Activated T-helper 9 cell treated with anti-CD3 and anti-CD28 coated beads, Interleukin-2, amount 50 U/mL, for 16 hours (primary cell): ENCODE data around the gene TTLL3.

Source experiments
- DNase-seq: peaks from one replicate; pipeline ENCODE4 v3.0.0-alpha.2; 2020; ENCODE audit warnings: low read depth

Gene TTLL3

DNA sequence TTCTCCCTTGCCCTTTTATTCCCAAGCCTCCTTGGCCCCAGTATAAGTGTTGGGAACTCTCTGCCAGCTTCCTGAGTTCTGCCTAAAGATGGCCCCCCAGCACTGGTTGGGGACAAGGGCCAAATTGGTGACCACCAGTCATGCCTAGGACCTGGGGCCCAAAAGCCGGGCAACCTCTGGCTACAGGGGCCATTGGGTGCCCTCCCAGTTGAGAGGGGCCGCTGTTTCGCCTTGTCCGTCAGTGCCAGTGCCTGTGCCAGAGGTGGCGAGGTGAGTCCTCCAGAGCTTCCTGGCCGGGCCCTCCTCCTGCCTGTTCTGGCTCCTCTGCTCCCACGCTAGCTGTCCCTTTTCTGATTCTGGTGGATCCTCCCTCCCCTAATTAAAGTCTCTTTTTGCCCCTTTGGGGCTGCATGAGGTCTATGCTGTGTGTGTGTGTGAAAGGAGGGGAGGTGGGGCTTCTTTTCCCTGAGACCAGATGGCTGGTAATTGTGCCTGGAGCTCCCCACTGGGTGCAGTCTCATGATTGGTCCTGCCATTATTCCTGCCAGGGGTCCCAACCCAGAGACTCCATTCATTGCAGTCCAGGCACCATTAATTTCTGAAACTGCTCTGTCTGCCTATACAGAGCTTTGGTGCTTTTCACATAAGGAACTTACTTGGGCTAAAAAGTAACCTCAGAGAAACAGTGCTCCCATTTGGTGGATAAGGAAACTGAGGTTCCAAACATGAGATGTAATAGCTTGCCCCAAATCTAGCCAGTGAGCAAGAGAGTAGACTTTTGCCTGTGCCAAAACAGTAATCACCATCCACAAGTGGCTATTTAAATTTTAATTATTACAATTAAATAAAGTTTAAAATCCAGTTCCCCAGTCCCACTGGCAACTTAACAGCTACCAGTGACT is 3.1 kb upstream of the TTLL3 start:
- no peak for DNase-seq

DNA sequence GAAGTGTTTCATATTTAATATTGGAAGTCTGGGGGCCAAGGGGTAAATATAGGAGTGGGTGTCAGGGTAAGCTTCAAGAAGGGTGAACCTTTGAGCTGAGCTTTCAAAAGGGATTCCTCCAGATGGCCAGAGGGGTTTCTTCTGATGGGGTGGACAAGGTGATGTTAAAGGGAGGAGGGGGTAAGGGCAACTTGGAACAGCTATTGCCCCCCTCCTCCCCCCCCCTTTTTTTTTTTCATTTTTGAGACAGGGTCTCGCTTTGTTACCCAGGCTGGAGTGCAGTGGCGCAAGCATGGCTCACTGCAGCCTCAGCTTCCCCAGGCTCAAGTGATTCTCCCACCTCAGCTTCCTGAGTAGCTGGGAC is 2.1 kb upstream of the TTLL3 start:
- DNase-seq, result no peak

DNA sequence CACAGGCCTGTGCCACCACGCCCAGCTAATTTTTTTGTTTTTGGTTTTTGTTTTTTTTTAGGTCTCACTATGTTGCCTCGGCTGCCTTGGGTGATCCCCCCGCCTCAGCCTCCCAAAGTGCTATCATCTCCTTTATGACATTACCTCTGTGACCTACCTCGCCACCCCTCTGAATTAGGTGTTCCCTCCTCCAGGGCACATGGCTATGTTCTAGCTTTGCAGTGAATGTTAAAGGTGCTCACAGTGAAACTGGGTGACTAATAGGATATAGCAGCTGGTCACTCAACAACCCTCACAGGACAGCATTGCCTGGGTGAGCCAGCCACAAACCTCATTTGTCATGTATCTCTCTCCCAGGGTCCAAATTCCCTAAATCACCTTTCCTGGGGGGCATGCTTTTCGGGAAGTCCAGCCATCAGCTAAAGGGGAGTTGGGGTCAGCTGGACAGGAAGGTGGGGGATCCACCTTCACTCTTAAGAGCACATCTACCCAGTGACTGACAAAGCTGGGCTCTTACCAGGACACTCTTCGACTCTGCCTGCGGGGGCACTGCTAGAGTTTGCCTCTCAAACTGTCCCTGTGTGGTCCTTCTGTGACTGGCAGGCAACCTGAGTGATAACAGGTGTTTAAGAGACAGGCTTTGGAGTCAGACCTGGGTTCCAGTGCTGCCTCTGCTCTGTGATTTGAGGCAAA is 1.6 kb upstream of the TTLL3 start:
- peak; percentile 27 for DNase-seq

DNA sequence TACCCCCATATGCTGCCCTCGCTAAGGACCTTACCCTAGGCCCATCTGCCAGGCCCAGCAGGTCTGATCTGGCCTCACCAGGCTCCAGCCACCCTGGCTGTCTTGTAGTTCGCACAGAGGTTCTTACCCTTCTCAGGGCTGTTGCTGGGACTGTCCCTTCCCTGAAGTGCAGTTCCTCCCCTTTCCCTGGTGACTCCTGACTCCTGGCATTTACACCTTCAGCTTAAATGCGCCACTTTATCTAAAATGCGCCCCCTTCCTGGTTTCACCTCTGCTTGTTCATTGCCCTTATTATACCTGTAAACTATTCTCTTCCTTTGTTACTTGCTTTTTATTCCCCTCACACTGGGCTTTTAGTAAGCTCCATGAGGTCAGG is 835 bp upstream of the TTLL3 start:
- no peak for DNase-seq

DNA sequence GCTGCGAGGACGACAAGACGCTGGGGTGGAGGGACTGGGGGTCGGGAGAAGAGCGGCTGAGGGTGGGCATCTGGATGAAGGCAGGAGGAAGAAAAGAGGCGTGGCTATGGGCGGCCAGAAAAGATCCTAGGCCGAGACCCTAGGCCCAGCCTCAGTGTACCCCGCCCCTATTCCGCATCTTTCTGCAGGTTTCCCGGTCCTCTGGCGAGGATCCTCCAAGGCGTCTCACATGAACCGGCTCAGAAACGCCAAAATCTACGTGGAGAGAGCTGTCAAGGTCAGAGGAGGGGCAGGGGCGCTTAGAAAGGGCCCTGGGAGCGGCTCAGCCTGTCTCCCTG is 340 bp downstream of the TTLL3 start:
- DNase-seq, result no peak

DNA sequence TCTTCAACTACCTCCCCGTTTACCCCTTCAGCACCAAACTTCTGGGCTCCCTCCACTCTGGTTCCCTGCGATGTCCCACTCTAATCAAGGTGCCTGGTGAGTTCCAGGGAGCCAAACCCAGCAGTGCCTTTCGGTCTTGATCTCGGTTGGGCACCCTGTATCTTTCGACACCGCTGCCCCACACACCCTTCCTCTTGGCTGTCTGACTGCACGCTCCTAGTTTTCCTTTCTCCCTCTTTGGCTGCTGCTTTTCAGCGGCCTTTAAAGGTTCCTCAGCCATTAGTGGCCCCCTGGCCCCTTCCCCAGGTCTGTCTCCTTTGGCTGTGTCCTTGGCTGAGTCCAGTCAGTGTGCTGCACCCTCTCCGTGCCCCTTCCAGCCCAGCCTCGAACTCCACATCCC is 784 bp downstream of the TTLL3 start:
- no peak for DNase-seq

DNA sequence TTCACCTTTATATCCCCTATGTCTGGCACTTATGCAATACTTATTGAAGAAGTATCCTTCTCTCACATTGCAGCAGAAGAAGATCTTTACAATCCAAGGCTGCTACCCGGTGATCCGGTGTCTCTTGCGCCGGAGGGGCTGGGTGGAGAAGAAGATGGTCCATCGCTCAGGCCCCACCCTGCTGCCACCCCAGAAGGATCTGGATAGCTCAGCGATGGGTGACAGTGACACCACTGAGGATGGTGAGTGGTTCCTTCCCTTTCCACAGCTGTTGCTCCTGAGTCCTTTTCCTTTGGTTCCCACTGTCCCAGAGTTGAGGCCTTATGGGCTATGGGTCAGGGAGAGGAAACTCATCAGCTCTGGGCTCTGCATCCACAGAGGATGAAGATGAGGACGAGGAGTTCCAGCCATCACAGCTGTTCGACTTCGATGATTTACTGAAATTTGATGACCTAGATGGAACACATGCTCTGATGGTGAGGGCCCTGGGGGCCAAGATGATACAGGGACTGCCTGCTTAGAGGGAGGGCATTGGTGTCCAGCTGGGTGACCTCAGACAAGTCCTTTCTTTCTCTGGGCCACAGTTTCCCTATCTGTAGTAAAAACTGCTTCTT is 2.9 kb downstream of the TTLL3 start:
- no peak for DNase-seq

DNA sequence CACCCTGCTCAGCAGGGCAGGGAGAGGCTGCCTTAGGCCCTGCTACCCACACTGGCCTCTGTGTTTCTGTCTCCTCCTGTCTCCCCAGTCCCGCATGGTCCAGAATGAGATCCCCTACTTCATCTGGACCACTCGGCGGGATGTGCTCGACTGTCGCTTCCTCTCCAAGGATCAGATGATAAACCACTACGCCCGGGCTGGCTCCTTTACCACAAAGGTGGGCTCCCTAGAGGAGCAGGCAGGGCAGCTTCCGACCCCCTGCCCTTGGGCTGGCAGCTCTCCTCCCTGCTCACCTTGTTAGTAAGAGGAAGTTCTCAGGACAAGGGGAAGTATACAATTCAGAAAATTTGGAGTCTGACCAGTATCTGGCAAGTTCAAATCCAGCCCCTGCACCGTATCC is 5.9 kb downstream of the TTLL3 start:
- no peak for DNase-seq

DNA sequence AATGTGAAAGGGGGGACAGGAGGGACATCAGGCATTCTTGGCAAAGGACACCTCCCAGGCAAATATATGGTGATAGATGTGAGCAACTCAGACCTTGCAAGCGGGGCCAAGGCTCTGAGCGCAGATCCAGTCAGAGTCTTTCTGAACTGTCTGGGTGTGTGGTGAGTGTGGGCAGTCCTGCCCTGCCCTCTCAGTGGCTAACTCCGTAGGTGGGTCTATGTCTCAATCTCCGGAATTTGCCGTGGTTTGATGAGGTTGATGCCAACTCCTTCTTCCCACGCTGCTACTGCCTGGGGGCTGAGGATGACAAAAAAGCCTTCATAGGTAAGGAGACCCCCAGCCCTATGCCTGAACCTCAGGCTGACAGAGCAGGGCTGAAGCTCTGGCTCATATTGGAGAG is 7.4 kb downstream of the TTLL3 start:
- no peak for DNase-seq

DNA sequence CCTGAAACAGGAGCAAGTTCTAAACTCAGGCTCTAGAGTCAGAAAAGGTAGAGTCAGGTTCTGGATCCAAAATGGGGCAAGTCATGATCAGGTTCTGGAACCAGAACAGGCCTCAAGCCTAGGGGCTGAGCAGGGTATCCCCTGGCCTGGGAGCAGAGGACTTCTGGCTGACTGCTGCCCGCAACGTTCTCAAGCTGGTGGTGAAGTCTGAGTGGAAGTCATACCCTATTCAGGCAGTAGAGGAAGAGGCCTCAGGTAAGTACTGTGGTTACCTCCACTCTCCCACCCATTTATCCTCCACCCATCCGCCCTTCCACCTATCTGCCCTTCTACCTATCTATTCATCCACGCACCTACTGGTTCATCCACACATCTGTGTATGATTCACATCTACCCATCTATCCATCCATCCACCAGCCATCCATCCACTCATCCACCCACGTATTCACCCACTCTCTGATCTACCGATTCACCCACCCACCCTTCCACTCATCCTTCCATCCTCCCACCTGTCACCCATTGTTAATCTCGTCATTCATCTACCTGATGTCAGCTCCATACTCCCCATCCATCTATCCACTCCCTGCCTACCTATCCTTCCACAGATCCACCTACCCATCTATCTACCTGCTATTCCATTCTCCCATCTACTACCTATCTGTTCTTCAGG is 8.7 kb downstream of the TTLL3 start:
- no peak for DNase-seq

DNA sequence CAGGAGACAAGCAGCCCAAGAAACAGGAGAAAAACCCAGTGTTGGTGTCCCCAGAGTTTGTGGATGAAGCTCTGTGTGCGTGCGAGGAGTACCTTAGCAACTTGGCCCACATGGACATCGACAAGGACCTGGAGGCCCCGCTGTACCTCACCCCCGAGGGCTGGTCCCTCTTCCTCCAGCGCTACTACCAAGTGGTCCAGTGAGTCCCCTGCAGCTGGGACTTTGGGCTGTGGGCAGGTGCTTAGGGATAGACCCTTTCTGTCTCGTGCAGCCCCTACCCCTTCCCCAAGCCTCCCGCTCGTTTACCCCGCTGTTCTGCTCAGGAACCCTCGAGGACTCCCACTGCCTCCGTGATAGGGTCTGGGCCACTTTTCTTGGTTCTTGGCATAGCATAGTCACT is 10.5 kb downstream of the TTLL3 start:
- DNase-seq, result no peak

DNA sequence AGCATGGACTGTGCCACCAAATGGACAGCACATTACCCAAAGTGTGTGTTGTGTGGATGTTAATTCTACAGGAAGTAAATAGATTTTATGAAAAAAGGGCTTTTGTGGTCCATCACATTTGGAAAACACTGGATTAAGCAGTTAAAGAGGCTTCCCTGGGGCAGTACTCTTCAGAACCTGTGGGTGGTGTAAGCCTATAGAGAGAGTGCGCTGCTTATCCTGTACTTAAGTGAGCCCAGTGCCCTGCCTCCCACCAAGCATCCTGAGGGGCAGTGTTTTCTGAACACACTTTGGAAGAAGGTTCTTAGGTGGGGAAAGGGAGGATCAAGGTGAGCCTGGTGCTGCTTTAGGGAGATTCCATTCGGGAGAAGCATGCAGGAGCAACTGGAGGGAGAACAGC is 10.9 kb downstream of the TTLL3 start:
- no peak for DNase-seq

DNA sequence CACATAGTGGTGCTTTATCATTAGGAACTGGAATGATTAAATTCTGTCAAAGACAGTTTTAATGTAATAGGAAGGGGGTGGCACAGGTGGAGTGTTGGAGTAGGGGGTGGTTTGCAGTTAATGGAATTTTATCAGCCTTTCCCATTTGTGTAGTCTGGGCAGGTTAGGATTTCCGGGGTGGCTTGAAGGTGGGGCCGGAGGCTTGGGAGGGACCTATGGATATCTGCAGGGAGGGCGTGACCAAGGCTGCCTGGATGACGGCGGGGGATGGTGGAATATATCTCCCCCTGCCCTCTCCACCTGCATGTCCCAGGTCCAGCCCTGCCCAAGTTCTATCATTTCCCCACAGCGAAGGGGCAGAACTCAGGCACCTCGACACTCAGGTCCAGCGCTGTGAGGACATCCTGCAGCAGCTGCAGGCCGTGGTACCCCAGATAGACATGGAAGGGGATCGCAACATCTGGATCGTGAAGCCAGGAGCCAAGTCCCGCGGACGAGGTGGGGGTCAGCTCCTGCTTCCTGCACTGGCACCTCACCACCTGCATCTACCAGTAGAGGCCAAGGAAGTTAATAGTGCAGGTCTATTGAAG is 15.5 kb downstream of the TTLL3 start:
- DNase-seq, result no peak

DNA sequence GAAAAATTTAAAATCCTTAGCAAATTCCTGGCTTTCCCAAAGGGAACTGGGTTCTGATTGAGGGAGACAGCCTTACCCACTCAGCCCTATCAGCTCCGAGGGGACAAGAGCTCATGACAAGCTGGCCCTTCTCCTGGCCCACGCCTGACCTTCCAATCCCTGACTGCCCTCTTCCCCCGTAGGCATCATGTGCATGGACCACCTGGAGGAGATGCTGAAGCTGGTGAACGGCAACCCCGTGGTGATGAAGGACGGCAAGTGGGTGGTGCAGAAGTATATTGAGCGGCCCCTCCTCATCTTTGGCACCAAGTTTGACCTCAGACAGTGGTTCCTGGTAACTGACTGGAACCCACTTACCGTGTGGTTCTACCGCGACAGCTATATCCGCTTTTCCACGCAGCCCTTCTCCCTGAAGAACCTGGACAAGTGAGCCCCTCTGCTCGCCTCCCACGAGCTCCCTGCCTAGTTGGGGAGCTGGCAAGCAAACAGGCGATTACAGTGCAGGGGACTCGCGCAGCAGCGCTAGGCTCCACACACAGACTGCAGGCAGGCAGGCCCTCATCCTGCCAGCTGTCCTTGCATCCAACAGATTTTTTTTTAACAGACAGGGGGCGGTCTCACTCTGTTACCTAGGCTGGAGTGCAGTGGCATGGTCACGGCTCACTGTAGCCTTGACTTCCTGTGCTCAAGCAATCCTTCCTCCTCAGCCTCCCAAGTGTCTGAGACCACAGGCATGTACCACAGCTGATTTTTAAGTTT is 16.9 kb downstream of the TTLL3 start:
- no peak for DNase-seq

DNA sequence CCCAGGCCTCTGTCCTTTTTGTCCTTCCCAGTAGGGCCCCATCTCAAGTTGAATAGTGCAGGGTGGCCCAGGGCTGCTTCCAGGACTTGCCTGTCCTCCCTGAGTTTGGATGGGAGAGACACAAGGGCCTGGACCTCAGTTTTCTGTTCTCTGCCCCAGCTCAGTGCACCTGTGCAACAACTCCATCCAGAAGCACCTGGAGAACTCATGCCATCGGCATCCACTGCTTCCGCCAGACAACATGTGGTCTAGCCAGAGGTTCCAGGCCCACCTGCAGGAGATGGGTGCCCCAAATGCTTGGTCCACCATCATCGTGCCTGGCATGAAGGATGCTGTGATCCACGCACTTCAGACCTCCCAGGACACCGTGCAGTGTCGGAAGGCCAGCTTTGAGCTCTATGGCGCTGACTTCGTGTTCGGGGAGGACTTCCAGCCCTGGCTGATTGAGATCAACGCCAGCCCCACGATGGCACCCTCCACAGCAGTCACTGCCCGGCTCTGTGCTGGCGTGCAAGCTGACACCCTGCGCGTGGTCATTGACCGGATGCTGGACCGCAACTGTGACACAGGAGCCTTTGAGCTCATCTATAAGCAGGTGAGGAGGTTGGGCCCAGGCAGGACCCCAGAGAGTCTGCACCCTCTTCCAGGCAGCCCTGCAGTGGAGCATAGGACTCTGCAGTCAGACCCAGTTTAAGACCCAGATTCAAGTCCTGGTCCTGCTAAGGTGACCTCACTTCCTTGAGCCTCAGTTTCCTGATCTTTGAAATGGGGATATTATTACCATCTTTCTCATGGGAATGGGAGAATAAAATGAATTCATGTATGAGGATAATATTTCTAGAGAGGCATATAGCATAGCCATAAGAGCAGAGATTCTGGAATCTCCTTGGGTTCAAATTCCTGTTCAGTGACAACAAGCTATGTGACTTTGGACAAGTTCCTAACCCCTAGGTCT is 19.0 kb downstream of the TTLL3 start:
- no peak for DNase-seq

DNA sequence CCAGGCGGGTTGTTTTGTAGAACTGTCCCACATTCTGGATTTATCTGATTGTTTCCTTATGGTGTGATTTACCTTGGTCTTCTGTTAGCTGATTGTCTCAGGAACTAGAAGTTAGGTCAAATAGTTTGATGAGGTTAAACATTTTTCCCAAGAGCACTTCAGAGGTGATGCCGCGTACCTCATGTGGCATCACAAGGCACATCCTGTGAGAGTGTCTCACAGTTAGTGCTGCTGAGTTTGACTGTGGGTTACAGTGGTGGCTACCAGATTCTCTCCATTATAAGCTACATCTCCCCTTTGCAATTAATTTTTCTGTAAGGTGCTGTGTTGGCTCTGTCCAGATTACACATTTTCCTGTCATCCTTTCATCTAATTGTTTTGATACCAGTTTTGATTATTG is 21.2 kb downstream of the TTLL3 start:
- no peak for DNase-seq

DNA sequence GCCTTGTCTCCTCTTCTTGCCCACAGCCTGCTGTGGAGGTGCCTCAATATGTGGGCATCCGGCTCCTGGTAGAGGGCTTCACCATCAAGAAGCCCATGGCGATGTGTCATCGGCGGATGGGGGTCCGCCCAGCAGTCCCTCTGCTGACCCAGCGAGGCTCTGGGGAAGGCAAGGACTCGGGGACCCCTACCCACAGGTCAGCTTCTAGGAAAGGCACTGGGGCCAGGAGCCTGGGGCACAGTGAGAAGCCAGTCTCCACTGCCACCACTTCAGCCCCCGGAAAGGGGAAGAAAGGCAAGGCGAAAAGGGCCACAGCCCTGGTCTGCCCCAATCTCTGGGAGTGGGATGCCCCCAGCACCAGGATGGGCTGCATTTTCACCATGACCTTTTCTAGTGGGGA is 23.0 kb downstream of the TTLL3 start:
- no peak for DNase-seq

DNA sequence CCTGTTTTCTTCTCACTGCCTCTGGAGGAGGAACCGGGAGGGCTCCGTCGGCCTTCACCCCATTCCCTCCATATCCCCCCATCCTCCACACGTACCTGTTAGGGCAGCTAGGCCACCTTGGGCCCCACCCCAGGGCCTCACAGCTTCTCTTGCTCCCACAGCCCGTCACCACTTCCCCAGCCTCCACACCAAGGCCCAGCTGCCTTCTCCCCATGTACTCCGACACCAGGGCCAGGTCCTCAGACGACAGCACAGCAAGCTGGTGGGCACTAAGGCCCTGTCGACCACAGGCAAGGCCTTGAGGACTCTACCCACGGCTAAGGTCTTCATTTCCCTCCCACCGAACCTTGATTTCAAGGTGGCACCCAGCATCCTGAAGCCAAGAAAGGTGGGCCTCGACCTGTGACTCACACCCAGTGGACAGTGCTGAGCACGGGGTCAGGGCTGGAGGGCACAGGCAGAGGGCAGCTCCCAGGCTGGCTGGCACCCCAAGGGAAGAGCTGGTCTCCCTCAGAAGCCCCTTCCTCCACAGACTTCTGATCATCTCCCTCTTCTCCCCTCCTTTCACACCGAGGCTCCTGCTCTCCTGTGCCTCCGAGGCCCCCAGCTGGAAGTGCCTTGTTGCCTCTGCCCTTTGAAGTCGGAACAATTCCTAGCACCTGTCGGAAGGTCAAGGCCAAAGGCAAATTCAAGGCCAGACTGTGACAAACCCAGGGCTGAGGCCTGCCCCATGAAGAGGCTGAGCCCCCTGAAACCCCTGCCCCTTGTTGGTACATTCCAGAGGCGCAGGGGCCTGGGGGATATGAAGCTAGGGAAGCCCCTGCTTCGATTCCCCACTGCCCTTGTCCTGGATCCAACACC is 24.7 kb downstream of the TTLL3 start:
- no peak for DNase-seq

DNA sequence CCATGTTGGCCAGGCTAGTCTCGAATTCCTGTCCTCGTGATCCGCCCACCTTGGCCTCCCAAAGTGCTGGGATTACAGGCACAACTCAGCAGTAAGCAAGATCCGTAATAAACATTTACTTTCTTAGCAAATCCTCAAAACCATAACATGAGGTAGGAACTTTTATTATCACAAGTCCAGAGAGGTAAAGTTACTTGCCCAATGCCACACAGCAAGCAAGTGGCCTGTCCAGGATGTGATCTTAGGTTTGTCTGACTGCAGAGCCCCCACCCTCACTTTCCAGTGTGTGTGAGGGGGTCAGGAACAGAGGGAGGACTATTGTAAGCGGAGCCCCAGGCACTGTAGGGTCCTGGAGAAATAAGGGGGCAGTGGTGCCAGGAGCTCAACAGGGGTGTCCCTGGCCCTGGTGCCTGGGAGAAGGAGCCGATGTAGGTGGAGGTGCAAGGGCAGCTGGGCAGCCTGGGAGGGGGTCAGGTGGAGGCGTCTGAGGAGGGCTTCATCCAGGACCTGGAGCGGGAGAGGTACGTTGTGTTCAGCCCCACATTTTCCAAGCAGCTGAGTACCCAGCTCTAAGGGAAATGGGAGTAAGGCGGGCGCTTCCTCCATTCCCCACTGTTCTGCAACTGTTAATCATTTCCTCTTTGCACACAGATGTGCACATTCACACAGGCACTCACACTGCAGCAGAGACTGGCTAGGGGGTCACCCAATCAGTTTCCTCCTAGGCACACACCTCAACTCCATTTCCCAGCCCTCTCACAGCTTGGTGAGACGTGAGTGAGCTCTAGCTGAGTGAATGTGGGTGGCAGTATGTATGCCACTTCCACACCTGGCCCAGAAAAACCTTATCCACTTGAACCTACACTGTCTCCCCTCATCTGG is 27.9 kb downstream of the TTLL3 start:
- DNase-seq, result no peak
